Parathyroid adenoma (tissue), 2 donors: ENCODE results near the gene WWTR1.

Experiments used
- H2AFZ ChIP-seq: fragments of 300-600 bp; sonication (generic); one replicate; pipeline ENCODE4 v1.7.0; 2017; ENCODE audit warnings: antibody characterized with exemption, mild to moderate bottlenecking
- H3K27ac ChIP-seq: fragments of 300-600 bp; sonication (generic); one replicate; pipeline ENCODE4 v1.7.0; 2017
- H3K27me3 ChIP-seq: fragments of 300-600 bp; sonication (generic); one replicate; pipeline ENCODE4 v1.7.0; 2017; ENCODE audit warnings: low read length; ENCODE audit not compliant: control insufficient read depth, insufficient read depth
- H3K36me3 ChIP-seq: fragments of 300-600 bp; sonication (generic); one replicate; pipeline ENCODE4 v1.7.0; 2017; ENCODE audit warnings: low read length; ENCODE audit not compliant: control insufficient read depth, insufficient read depth
- H3K4me1 ChIP-seq: fragments of 300-600 bp; sonication (generic); one replicate; pipeline ENCODE4 v1.7.0; 2017; ENCODE audit warnings: control low read depth
- H3K4me2 ChIP-seq: fragments of 300-600 bp; sonication (generic); one replicate; pipeline ENCODE4 v1.7.0; 2017; ENCODE audit warnings: low read length
- H3K4me3 ChIP-seq: fragments of 300-600 bp; sonication (generic); one replicate; pipeline ENCODE4 v1.7.0; 2017; ENCODE audit warnings: low read depth, low read length
- H3K79me2 ChIP-seq: fragments of 300-600 bp; sonication (generic); one replicate; pipeline ENCODE4 v1.7.0; 2017; ENCODE audit warnings: control low read depth
- H3K9ac ChIP-seq: fragments of 300-600 bp; sonication (generic); one replicate; pipeline ENCODE4 v1.7.0; 2017; ENCODE audit warnings: mild to moderate bottlenecking
- H3K9me3 ChIP-seq: fragments of 300-600 bp; sonication (generic); one replicate; pipeline ENCODE4 v1.7.0; 2017; ENCODE audit warnings: low read length; ENCODE audit not compliant: control insufficient read depth
- CTCF ChIP-seq: fragments of 300-600 bp; sonication (generic); IDR thresholded peaks from one replicate; pipeline ENCODE4 v1.7.0; 2017; ENCODE audit warnings: antibody characterized with exemption, mild to moderate bottlenecking
- donor health status: primary hyperparathyroidism.

WWTR1 gene

DNA sequence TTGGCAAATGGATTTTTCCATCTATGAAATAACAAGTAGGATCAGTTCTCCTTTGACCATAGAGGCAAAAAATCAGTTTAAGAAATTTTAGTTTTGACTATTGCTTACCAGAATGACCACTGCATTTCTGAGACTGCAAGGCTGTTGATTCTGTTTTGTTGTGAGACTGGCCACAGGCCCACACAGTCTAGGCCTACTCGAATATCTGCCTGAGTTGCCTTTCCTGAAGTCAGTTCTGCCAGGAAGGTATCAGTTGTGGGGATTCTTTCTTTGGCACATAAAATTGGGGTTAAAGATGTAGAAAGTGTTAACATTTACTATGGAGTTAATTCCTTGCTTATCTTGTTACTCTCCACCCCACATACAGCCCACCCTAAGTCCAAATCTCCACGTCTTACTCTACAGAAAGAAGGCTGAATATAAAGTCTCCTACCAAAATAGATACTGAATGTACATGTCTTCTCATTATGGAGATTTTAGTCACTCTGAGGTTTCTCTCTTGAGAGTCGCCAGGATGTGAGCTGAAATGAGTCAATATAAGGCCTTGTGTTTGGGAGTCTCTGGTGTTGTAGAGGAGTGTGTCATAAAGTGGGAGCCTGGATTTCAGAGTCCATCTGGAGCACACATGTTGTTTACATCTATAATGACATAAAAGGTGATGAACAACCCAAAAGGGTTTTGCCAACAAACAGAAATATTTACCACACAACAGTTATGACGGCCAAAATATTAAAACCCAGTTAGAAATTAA lies 45.0 kb upstream of the WWTR1 start:
- Histone ChIP-seq H3K4me3 (no peak overlapping the region), H3K27me3 (no peaks in the 10 kb centered on the region), H3K27ac (no peak overlapping the region), H3K4me2 (no peak overlapping the region), H3K79me2 (no peaks in the 10 kb centered on the region), H3K36me3 (no peaks in the 10 kb centered on the region), H3K9me3 (no peaks in the 10 kb centered on the region), H3K9ac (no peak overlapping the region), H3K4me1 (no peaks in the 10 kb centered on the region), H2AFZ (peak overlapping the region; percentile 20)
- no peak for TF ChIP-seq CTCF

GRCh38 chr3:149701977-149702350 lies 44.1 kb upstream of the WWTR1 start:
- H2AFZ ChIP-seq = no peak overlapping the region
- H3K4me2 ChIP-seq = no peak overlapping the region
- H3K79me2 ChIP-seq = no peaks in the 10 kb centered on the region
- H3K4me1 ChIP-seq = no peaks in the 10 kb centered on the region
- no peaks in the 10 kb centered on the region for H3K9me3 ChIP-seq
- H3K27me3 ChIP-seq = no peaks in the 10 kb centered on the region
- no peak overlapping the region for H3K9ac ChIP-seq
- H3K36me3 ChIP-seq = no peaks in the 10 kb centered on the region
- TF ChIP-seq CTCF = no peak
- H3K27ac ChIP-seq = no peak overlapping the region
- H3K4me3 ChIP-seq = no peak overlapping the region

DNA sequence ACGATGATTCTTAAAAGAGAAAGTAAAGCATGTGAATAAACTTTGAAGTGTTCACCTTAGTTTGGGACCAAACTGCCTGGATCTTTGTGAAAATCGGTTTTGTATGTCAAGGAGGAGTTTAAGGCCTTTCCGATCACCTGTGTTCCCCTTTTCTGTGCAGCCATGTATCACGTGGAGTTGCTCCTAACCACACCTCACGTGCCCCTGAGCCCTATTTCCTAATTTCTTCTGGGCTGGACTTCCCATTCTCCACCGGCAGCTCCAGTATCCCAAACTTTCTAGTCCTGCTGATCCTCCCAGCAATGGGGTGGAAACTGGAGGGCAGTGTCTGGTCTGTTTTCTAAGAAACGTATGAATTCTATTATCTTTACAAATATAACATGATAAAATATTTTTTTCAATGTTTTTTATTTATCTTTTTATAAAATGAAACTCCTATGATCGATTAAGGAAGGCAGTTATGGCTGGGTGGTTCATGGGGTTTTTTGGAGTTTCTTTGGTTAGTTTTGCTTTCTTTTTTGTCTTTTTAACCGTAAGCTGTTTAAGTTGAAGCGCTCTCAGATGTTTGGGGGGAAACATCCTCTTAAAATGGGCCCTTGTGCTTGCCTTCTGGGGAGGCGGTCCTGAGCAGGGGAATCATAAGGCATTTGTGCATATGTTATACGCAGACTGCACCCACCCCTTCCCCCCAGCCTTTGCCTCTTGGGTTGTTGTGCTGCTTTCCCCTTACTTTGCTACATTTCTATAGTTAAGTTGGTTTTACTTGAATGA lies 43.6 kb upstream of the WWTR1 start:
- Histone ChIP-seq H3K9ac (no peak overlapping the region), H3K4me3 (no peak overlapping the region), H2AFZ (no peak overlapping the region), H3K4me1 (no peaks in the 10 kb centered on the region), H3K9me3 (no peaks in the 10 kb centered on the region), H3K4me2 (no peak overlapping the region), H3K27ac (no peak overlapping the region), H3K27me3 (no peaks in the 10 kb centered on the region), H3K36me3 (no peaks in the 10 kb centered on the region), H3K79me2 (no peaks in the 10 kb centered on the region)
- TF ChIP-seq CTCF = no peak

GRCh38 chr3:149688122-149688757 lies 30.4 kb upstream of the WWTR1 start:
- Histone ChIP-seq H3K4me2 (no peak overlapping the region), H3K36me3 (no peaks in the 10 kb centered on the region), H3K9ac (no peak overlapping the region), H3K27me3 (no peaks in the 10 kb centered on the region), H3K4me1 (no peaks in the 10 kb centered on the region), H3K27ac (no peak overlapping the region), H3K9me3 (no peaks in the 10 kb centered on the region), H3K79me2 (no peaks in the 10 kb centered on the region), H3K4me3 (no peak overlapping the region), H2AFZ (no peak overlapping the region)
- TF ChIP-seq CTCF = no peak
